ENCODE data around the gene OR6C75. TPM values are rescaled to one million over a fixed set of nuclear protein-coding genes. Genes with fewer than 3 reads are reported as not detected.
"Not testable (repeated sequence)": the region's sequence is repeated elsewhere in the genome, so short reads cannot be mapped to it uniquely, and the experiment has no call there.

The OR6C75 gene
- total and polyA plus RNA-seq, 2 experiments from 2014 or later: not detected

DNA sequence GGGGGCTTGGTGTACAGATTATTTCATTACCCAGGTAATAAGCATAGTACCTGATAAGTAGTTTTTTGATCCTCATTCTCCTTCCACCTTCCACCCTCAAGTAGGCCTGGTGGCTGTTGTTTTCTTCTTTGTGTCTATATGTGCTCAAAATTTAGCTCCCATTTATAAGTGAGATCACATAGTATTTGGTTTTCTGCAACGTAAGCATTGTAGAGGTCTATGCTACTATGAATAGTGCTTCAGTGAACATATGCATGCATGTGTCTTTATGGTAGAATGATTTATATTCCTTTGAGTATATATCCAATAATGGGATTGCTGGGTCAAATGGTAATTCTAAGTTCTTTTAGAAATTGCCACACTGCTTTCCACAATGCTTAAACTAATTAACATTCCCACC lies 46.4 kb downstream of the OR6C75 start:
- not testable (repeated sequence) for ATAC-seq; H3K4me1 ChIP-seq (ENCODE audit: insufficient read depth); H3K9me2 ChIP-seq (ENCODE audit: insufficient read depth); H3K36me3 Mint-ChIP-seq (ENCODE audit: low read depth); H4K20me1 ChIP-seq (replicated peaks; ENCODE audit: insufficient read depth); H3K27me3 ChIP-seq (ENCODE audit: insufficient read depth); H3K4me2 ChIP-seq; H3K36me3 ChIP-seq (ENCODE audit: insufficient read depth); H3K27ac ChIP-seq (ENCODE audit: low read depth); H3K27ac Mint-ChIP-seq; H3K4me1 Mint-ChIP-seq; H3K4me3 Mint-ChIP-seq; H3K4me3 ChIP-seq; H2AFZ ChIP-seq; DNase-seq (ENCODE audit: low spot score); H3F3A ChIP-seq (replicated peaks; ENCODE audit: low read depth); H3K27me3 Mint-ChIP-seq (ENCODE audit: insufficient read depth, low read depth, poor library complexity); H3K9me3 Mint-ChIP-seq; H3K79me2 ChIP-seq (replicated peaks; ENCODE audit: insufficient read depth)

DNA sequence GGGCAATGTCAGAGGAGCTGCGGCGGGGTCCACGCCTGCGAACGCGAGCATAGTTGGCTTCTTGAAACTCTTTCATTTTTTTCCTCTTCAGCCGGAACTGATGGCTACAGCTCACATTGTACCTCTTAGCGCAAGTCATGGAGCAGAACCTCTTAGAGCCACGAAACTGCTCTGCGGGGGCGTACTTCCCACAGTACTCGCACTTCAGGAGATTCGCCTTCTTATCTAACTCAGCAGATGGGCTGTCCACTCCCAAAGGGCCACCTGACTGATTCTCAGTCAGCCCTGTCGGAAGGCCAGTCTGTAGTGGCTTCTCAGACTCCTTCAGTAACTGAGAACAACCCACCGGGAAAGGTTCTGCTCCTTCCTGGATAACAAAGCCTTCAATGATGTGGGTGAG lies 49.4 kb downstream of the OR6C75 start:
- not testable (repeated sequence) for H3K27ac Mint-ChIP-seq; H3K27me3 Mint-ChIP-seq (ENCODE audit: insufficient read depth, low read depth, poor library complexity); H3K9me2 ChIP-seq (ENCODE audit: insufficient read depth); H3K36me3 ChIP-seq (ENCODE audit: insufficient read depth); H4K20me1 ChIP-seq (replicated peaks; ENCODE audit: insufficient read depth); H3K27ac ChIP-seq (ENCODE audit: low read depth); H3K79me2 ChIP-seq (replicated peaks; ENCODE audit: insufficient read depth); H3K9me3 Mint-ChIP-seq; H3K4me3 Mint-ChIP-seq; H3K36me3 Mint-ChIP-seq (ENCODE audit: low read depth); H3K4me1 Mint-ChIP-seq; ATAC-seq; DNase-seq (ENCODE audit: low spot score); H3F3A ChIP-seq (replicated peaks; ENCODE audit: low read depth); H3K4me2 ChIP-seq; H2AFZ ChIP-seq; H3K27me3 ChIP-seq (ENCODE audit: insufficient read depth); H3K4me1 ChIP-seq (ENCODE audit: insufficient read depth); H3K4me3 ChIP-seq

DNA sequence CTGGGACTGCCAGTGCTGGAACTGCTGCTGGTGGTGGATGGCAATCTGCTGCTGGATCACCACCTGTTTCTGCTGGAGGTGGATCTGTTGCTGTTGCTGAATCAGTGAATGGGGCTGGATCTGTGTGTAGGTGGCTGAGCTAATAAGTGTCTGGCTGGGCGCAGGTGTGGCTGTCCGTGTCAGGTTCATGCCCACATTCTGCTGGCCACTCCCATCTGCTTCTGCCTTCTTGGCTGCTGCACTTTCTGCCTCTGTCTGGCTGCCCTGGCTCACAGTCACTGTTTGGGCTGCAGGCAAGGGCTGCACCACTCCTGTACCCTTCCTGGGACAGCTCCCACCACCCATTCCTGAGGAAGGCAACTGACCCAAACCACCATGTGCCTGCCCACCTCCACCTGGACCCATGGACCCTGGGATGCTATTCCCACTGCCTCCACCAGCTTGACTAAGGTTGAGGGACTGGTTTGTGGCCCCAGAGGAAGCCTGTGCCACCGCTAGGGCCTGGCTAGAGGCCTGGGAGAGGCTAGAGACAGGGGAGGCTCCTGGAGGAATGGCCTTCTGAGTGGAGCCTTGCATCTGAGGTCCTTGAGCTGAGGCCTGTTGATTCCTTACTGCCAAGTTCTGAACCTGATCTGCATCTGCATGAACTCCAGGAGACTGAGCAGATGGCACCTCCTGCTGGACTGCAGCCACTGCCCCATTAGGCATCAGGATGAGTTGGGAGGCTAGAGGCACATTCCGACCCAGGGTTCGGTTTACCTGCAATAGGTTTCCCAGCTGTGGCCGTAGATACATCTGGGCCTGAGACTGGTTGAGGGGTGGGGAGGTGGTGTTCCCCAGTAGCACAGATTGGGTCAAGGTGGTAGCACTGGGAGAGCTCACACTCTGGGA lies 51.0 kb downstream of the OR6C75 start:
- H3K36me3 Mint-ChIP-seq (ENCODE audit: low read depth); H3F3A ChIP-seq (replicated peaks; ENCODE audit: low read depth); H4K20me1 ChIP-seq (replicated peaks; ENCODE audit: insufficient read depth); H3K27me3 ChIP-seq (ENCODE audit: insufficient read depth); H3K27ac Mint-ChIP-seq; H3K4me1 Mint-ChIP-seq; H3K4me3 Mint-ChIP-seq; H3K4me3 ChIP-seq; H3K9me2 ChIP-seq (ENCODE audit: insufficient read depth); H3K79me2 ChIP-seq (replicated peaks; ENCODE audit: insufficient read depth); H3K27ac ChIP-seq (ENCODE audit: low read depth); H3K4me2 ChIP-seq; DNase-seq (ENCODE audit: low spot score); H3K36me3 ChIP-seq (ENCODE audit: insufficient read depth); H3K27me3 Mint-ChIP-seq (ENCODE audit: insufficient read depth, low read depth, poor library complexity); H3K4me1 ChIP-seq (ENCODE audit: insufficient read depth); H3K9me3 Mint-ChIP-seq: not testable (repeated sequence)
- TF ChIP-seq, protein P1, sequence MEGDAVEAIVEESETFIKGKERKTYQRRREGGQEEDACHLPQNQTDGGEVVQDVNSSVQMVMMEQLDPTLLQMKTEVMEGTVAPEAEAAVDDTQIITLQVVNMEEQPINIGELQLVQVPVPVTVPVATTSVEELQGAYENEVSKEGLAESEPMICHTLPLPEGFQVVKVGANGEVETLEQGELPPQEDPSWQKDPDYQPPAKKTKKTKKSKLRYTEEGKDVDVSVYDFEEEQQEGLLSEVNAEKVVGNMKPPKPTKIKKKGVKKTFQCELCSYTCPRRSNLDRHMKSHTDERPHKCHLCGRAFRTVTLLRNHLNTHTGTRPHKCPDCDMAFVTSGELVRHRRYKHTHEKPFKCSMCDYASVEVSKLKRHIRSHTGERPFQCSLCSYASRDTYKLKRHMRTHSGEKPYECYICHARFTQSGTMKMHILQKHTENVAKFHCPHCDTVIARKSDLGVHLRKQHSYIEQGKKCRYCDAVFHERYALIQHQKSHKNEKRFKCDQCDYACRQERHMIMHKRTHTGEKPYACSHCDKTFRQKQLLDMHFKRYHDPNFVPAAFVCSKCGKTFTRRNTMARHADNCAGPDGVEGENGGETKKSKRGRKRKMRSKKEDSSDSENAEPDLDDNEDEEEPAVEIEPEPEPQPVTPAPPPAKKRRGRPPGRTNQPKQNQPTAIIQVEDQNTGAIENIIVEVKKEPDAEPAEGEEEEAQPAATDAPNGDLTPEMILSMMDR (conservative IDR thresholded peaks at IDR 0.05; ENCODE audit: low read depth in 2 of 2): peak in 1 of 2 experiments; percentile 45; a peak in 2 of 4 replicates
- H2AFZ ChIP-seq: peak overlapping the region; percentile 96; the same call in 1 of the 2 replicates
- peak; percentile 19 for ATAC-seq

DNA sequence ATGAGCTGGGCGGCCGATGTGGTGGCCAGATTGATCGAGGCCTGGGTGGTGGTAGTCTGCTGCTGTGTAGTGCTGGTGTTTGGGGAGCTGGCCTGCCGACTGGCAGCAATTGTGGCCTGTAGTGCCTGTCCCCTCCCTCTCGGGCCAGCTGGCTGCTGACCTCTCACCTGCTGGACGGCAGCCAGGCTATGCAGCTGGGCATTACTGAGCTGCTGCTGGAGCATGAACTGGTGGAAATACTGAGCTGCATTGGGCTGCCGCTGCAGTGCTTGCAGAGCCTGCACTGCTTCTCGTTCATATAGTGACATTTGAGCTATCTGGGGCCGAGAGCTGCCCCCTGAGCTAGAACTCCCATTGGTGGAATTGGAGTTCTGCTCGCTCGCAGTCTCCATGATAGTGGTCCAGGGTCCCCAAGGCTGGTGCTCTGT lies 51.6 kb downstream of the OR6C75 start:
- Histone ChIP-seq H2AFZ (peak overlapping the region; percentile 96), H3K4me2 (peak overlapping the region; percentile 26; the same call in 1 of the 2 replicates), H3K4me3 (0 out of 2 replicates have a peak overlapping the region, but pooled peaks have one; percentile 38)
- H3K9me2 ChIP-seq (ENCODE audit: insufficient read depth); H3K79me2 ChIP-seq (replicated peaks; ENCODE audit: insufficient read depth); H3K36me3 Mint-ChIP-seq (ENCODE audit: low read depth); H3K27ac ChIP-seq (ENCODE audit: low read depth); H3F3A ChIP-seq (replicated peaks; ENCODE audit: low read depth); H3K36me3 ChIP-seq (ENCODE audit: insufficient read depth); H4K20me1 ChIP-seq (replicated peaks; ENCODE audit: insufficient read depth); H3K27me3 Mint-ChIP-seq (ENCODE audit: insufficient read depth, low read depth, poor library complexity); H3K4me1 Mint-ChIP-seq; H3K9me3 Mint-ChIP-seq; H3K27me3 ChIP-seq (ENCODE audit: insufficient read depth); H3K4me1 ChIP-seq (ENCODE audit: insufficient read depth); H3K27ac Mint-ChIP-seq: not testable (repeated sequence)
- ATAC-seq (peak; percentile 83), DNase-seq (ENCODE audit: low spot score) (peak; percentile 25)
- peak overlapping the region; percentile 37; the same call in 2 of the 3 replicates for H3K4me3 Mint-ChIP-seq

DNA sequence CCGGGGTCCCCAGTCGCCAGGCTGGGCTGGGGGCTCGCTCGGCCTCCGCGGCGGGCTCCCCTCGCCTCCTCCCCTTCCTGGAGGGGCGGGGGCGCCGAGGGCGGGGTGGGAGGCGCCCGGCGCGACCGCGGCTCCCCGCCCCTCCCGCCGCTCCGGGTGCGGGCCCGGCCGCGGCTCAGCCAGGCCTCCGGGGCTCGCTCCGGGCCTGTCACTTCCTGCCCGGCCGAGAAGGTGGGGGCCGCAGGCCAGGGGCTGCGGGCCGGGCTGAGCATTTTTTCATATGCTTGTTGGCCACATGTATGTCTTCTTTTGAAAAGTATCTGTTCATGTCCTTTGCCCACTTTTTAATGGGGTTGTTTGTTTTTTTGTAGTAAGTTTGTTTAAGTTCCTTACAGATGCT lies 52.1 kb downstream of the OR6C75 start:
- not testable (repeated sequence) for H3K9me3 Mint-ChIP-seq; H3K27me3 Mint-ChIP-seq (ENCODE audit: insufficient read depth, low read depth, poor library complexity); H3K36me3 Mint-ChIP-seq (ENCODE audit: low read depth); H3K4me1 Mint-ChIP-seq; H3K27ac Mint-ChIP-seq; H3K9me2 ChIP-seq (ENCODE audit: insufficient read depth); H3K36me3 ChIP-seq (ENCODE audit: insufficient read depth); H3K27me3 ChIP-seq (ENCODE audit: insufficient read depth); H3F3A ChIP-seq (replicated peaks; ENCODE audit: low read depth); H3K4me1 ChIP-seq (ENCODE audit: insufficient read depth); H4K20me1 ChIP-seq (replicated peaks; ENCODE audit: insufficient read depth); H3K79me2 ChIP-seq (replicated peaks; ENCODE audit: insufficient read depth); DNase-seq (ENCODE audit: low spot score)
- peak overlapping the region; percentile 44 for H3K4me3 ChIP-seq
- H3K4me2 ChIP-seq: peak overlapping the region; percentile 71
- peak overlapping the region; percentile 60; the same call in 2 of the 3 replicates for H3K4me3 Mint-ChIP-seq
- H3K27ac ChIP-seq (ENCODE audit: low read depth): peak overlapping the region; percentile 52; the same call in 1 of the 2 replicates
- peak; percentile 91 for ATAC-seq
- peak overlapping the region; percentile 99 for H2AFZ ChIP-seq
